Hematopoietic multipotent progenitor cell treated with erythropoietin and hydrocortisone succinate and interleukin-3 and kit ligand, for 6 days (in vitro differentiated cells): ENCODE data around the gene HOXA4.

Experiments
- DNase-seq: peaks from one replicate; pipeline ENCODE4 v3.0.0-alpha.2; 2015

HOXA4 gene

GRCh38 chr7:27131390-27131819 is 848 bp upstream of the HOXA4 start:
- no peak for DNase-seq

DNA sequence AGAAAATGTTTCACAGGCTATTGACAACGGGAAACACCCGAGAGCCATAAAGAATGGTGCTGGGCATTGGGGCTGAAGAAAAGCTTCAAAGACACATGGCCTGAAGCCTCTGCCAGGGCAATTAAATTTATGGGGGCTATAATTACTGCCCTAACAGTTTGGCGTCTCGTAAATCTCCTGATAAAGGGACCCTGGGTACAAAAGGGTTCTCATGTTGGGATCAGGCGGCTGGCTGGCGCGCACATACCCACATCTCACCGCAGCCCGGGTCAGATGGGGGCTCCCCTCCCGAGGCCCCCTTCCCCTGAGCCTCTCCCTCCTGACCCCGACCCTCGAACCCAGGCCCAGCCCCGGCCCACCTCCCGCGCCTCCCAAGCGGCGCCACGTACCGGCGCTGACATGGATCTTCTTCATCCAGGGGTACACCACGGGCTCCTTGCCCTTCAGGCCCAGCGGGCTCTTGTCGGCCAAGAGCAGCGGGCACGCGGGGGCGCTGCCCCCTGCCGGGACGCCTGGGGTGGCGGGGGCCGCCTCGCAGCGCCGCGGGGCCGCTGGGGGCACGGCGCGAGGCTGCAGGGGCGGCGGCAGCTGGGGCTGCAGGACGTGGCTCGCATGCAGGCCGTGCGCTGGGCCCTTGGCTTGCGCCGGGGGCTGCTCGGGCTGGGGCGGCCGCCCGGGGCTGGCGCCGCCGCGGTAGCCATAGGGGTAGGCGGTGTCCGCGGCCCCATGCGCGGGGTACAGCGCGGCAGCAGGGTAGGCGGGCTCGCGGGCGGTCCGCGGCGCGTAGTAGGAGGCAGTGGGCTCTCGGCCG is 623 bp downstream of the HOXA4 start:
- peak; percentile 22 for DNase-seq

- no peak for DNase-seq
Measured at GRCh38 chr7:27128776-27129728, 1.5 kb downstream of the HOXA4 start.

DNA sequence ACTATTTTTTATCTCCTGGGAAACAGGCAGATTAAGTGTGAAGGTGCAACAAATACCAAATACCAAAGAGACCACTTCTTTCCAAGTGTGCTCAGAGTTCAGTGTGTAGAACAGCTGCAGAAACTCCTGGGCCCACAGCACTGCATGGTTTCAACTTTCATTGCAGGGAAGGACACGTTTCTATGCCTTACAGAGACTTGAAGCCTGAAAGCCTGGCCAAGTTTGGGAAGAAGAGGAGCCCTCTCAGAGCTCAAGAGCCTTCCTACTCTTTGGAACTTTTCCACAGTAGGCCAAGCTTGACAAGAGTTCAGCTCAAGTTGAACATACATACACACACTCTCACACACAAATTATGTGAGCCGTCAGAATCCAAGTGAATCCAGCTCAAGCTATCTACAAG is 2.5 kb downstream of the HOXA4 start:
- DNase-seq: no peak

- no peak for DNase-seq
Measured at GRCh38 chr7:27126596-27127327, 3.8 kb downstream of the HOXA4 start.

GRCh38 chr7:27125986-27126394 is 4.6 kb downstream of the HOXA4 start:
- DNase-seq: no peak

GRCh38 chr7:27124902-27125689 is 5.5 kb downstream of the HOXA4 start:
- DNase-seq: no peak

DNA sequence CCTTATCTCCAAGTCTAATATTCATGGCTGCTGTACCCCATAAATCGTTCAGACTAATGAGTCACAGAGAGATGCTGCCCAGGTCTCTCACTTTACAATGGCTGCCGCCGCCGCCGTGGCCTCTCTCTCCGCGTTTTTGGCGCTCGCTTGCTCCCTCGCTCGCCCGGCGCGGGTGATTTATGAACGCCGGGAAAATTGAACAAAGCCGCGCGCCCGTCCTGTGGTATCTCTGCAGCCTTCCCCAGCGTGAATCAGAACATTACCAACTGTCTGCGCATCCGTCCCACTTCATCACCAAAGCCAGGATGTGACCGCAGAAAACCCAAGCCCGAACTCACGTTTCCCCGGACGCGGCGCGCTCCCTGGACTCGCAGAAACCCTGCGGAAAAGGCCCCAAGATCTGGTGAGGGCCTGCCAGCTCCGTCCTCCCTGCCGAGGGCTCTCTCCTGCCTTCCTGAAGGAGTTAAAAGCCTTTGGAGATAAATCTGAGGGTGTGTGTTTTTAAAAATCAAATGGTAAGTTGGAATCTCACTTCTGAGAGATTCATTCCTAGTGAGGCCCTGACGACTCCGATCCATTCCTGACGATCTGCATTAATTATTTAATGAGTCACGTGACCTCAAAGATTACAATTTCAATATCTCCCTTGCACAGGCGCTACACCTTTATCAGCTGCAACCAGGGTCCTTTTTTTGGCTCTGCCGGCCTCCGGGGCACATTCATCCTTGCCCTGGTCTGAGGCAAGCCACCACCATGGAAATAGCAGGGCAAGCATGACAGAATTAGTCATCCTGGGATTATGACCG is 6.3 kb downstream of the HOXA4 start:
- no peak for DNase-seq

DNA sequence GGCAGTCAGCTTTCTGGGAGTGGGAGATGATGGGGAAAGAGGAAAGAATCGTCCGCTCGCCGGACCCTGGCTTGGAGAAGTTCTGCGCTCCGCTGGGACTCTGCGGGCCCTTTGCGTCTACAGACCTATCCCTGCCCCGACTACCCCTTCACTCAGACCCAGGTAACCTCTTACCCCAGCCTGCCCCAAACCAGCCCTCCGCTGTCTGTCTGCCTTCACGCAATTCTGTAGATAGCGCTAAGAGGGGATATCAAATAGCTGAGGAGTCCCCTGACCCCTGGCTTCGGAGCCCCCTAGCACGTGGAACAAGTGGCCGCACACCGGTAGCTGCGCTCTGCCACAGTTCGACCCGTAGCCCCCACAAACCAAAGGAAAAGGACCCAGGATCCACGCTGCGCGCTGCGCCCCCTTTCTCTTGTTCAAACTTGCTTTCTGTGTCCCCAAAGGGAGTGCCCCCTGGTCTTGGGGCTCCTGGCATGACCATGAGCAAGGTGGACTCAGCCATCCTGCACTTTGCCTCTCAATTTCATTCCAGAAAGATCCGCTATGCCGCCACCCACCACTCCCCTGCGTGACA is 7.0 kb downstream of the HOXA4 start:
- no peak for DNase-seq

DNA sequence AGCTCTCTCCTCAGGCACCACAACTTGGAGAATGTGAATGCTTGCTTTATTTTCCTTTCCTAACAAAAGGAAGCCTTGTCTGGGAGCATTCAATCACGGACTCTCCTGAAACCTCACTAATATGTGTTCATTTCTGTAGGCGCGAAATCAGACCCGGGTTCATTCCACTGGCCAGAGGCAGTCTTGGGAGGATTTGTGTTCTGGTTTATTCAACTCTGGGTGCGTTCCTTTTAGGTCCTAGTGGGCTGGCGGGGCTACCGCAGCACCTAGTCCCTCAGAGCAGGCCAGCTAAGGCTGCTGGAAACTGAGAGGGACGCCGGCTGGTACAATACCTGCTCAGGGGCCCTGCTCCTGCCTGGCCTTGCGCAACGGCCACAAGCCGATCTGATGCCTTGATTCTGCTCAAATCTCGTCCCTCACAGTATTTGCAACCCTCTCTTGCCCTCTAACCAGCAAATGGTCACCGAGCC is 7.5 kb downstream of the HOXA4 start:
- DNase-seq: no peak

DNA sequence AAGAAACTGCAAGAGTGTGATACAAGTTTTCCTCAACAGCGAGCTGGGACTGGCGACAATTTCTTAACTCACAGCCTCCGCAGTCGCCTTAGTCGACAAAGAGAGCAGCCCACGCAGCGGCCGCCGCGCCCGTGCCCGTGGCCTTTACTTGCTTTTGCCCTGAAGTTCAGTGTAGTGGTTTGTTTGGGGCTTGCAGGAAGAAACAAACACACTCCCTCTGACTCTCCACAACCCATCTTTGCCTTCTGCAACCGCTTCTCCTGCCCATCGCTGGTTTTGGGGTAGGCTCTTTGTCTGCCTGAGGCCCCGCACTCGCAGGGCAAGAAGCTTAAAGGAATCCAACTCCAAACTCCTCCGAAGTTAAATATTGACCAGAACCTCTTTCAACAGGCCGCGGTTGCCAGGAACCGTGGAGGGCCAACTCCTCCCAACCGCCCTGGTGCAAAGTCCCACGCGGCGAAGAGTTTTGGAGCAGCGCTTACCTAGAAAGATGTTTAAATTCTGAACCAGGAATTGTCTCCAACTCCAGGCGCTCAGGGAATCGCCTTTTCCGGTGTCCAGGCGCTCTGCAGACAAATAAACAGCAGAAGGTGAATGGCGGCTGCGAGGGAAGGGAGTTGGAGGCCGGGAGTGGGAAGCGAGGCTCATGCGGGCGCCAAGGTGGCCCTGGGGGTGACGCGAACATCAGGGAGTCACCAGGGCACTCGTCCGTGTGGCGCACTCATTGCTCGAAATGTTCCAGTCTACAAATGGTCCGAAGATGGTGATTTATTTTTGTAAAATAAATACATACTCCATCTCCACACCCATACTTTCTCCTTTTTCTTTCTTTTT is 8.3 kb downstream of the HOXA4 start:
- DNase-seq: no peak

DNA sequence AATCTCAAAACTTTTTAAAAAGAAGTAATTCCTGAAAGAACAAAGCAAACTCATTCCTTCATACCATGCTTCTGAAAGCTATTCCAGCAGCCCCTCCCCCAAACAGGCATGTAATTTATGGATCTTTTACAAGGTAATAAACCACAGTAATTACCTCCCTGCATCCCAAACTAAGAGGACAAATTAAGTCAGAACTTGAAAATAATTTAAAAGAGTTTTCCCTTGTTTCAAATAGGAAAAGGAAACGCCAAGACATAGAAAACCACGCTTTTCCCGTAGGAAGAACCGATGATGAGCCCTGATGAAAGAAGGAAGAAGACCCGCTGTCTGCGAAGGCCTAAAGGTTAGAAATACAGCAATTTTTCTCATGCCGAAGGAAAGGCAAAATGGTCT is 8.9 kb downstream of the HOXA4 start:
- no peak for DNase-seq

DNA sequence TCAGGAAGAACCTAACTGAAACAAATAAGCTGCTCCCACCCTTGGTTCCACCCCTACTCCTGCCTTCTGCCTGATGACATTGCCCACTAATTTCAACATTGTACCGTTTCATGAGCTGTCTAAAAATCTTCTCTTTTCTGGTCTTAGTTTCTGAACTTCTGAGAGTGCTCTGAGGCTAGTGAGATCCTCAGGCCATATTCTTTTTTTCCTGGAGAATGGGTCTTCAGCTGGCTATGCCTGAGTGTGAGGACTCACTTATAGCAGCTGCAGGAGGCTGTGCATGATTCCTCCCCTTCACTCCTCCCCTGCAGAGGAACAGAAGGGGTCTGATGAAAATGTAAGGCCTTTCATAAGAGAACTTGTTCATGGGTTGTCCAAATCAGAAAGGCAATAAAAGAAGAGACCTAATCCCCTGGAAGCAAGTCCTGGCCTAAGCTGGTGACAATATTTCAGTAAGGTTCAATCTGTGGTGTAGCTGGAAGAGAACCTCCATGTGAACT is 11.1 kb downstream of the HOXA4 start:
- no peak for DNase-seq

GRCh38 chr7:27118580-27118979 is 12.0 kb downstream of the HOXA4 start:
- DNase-seq: no peak

DNA sequence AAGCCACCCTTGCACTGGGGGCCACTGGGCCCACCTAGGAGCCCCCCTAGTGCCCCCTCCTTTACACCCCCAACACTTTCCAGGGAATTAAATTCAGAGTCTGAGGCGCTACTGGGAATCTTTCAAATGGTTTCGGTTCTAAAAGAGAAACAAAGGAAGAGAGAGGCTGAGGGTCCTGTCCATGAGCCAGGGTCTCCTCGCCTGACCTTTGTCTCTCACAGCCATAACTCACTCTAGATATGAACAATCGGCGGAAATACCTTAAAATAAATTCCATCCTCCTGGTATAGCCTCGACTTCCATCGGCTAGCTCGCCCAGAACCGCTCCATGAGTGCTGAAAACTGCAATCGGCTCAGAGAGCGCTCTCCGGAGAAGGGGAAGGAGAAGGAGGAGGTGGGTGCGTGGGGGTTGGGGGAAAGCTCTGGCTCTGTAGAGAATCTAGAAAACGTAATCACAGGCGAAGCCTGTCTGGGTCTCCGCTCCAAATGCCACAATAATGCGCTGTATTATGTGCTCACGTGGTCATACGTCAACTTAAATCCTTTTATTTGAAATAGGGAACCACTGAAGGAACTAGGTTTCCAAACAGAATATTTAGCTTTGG is 12.6 kb downstream of the HOXA4 start:
- no peak for DNase-seq

DNA sequence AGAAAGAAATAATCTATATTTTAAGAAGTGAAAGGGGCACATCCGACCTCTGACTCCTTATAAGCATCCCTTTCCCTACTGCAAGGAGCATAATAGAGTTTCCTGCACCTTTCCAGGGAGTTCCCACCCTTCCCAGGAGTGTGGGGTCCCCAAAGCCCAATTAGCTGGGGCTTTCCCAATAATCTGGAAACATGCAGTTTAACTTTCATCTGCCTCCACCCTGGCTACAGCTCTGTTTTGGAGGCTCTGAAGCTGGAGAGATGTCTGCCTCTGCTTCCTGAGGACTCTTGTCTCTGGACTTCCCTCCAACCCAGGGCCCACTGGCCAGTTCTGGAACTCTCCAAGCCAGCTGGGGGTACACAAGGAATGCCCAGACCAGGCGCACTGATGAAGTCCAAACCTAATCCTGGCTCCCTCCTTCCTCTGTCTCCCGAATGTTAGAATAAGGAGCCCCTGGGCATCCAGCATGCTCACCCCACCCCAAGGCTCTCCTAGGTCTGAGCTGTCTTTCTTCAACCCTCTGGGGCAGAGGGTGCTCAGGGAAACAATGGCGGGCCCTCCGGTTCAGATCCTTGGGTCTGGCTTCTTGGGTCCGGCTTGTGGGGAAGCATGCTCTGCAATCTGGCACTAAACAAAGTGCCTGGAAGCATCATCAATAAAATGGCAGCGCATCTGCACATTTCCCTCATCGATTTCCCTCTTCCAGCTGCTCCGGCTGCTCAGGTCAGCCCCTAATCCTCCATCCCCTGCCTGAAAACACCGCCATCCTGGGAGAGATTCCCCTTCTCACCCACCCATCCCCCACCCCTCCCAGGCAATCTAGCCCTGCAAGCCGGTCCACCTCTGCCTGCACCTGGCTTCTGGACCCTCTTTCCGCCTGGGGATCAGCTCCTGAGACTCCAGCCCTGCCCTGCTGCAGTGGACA is 13.3 kb downstream of the HOXA4 start:
- no peak for DNase-seq

- DNase-seq: no peak
Measured at GRCh38 chr7:27116031-27116961, 14.3 kb downstream of the HOXA4 start.
